Left lung (tissue), 10 donors: Measurements from ENCODE around the gene TTC39A. TPM values are rescaled to one million over a fixed set of nuclear protein-coding genes. Genes with fewer than 3 reads are reported as not detected.

ENCODE experiments used
- ATAC-seq: fragments of 200-7000 bp; cut with Tn5 transposase; one replicate; pipeline ENCODE4 v1.9.1; 2020; ENCODE audit warnings: moderate library complexity
- DNase-seq, 4 donors: peaks; one replicate each; pipeline ENCODE4 v3.0.0-alpha.2; 2013 to 2020
- H3K27ac ChIP-seq, 2 donors: fragments of 200-600 bp; sonication (generic) in 1 of 2; one replicate each; pipeline versions ENCODE4 v1.5.0 to v1.8.0; 2020 to 2021
- H3K27me3 ChIP-seq, 2 donors: fragments of 200-600 bp; sonication (generic) in 1 of 2; one replicate each; pipeline versions ENCODE4 v1.5.0 to v1.8.0; 2020 to 2021
- H3K36me3 ChIP-seq, 2 donors: fragments of 200-600 bp; sonication (generic) in 1 of 2; one replicate each; pipeline versions ENCODE4 v1.5.0 to v1.8.0; 2020 to 2021
- H3K4me1 ChIP-seq, 2 donors: fragments of 200-600 bp; one replicate each; pipeline ENCODE4 v1.8.0; 2021
- H3K4me3 ChIP-seq, 2 donors: fragments of 200-600 bp; sonication (generic) in 1 of 2; one replicate each; pipeline versions ENCODE4 v1.5.0 to v1.8.0; 2020 to 2021; ENCODE audit warnings: mild to moderate bottlenecking in 1 of 2
- H3K9me3 ChIP-seq, 2 donors: fragments of 200-600 bp; sonication (generic) in 1 of 2; one replicate each; pipeline versions ENCODE4 v1.5.0 to v1.8.0; 2020 to 2021
- CTCF ChIP-seq, 2 donors: fragments of 200-600 bp; sonication (generic) in 1 of 2; IDR thresholded peaks; one replicate each; pipeline versions ENCODE4 v1.5.0 to v1.8.0; 2021; ENCODE audit warnings: antibody characterized with exemption in 2 of 2
- intact Hi-C, 2 donors: fragments of 100-400 bp; cut with DNase I; formaldehyde crosslinking; loops; one replicate each; pipeline versions ENCODE4 v1.11.2 to v1.14.2; 2022
- polyA plus RNA-seq, 6 donors: library from polyadenylated mRNA; unstranded; fragments of 120-200 nt; gene quantifications; one replicate each; pipeline ENCODE4 v1.2.1, GENCODE V29; 2013; ENCODE audit not compliant: insufficient read length in 6 of 6
- total RNA-seq, 2 donors: library from RNA; stranded (reverse); fragmentation: NEBNext Ultra II Directional; extraction: Animal tissue kit (Norgen Biotek cat#: 25700); gene quantifications; one replicate each; pipeline ENCODE4 v1.2.1, GENCODE V29; 2021
- donor health status: DM: no; HTN: yes; CAD: no.
- donor health status: DM: no; HTN: no; CAD: no.

The TTC39A gene
- total and polyA plus RNA-seq, 8 donors = 8.0 to 44.6 (median 10.9) TPM

DNA sequence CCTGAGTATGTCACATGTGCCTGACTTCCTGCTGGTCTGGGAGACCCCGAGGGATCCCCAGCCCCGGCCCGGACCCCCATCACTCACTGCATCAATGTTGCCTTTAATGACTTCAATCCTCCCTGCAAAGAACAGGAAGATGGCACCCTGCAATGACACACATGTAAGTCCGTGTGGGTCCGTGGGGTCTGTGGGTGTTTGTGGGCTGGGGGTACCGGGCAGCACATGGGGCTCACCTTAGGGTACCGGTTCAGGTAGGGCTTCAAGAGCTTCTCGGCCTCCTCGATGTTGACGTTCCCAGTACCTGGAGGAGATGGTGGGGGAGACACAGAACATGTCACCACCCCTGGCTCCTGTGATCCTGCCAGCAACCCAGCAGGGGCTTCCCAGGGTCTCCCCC is 28.1 kb downstream of the TTC39A start:
- no peaks in the 10 kb centered on the region for H3K27me3 ChIP-seq
- H3K4me3 ChIP-seq = no peak overlapping the region
- H3K4me1 ChIP-seq = peaks cover 0 to 20% of the 10 kb centered on the region in 2 donors
- H3K36me3 ChIP-seq = no peaks in the 10 kb centered on the region
- no peak for ATAC-seq
- no peak for TF ChIP-seq CTCF (IDR thresholded peaks at IDR 0.05)
- intact Hi-C loops = no loop called here
- H3K27ac ChIP-seq = no peak overlapping the region
- no peak for DNase-seq
- H3K9me3 ChIP-seq = no peaks in the 10 kb centered on the region

DNA sequence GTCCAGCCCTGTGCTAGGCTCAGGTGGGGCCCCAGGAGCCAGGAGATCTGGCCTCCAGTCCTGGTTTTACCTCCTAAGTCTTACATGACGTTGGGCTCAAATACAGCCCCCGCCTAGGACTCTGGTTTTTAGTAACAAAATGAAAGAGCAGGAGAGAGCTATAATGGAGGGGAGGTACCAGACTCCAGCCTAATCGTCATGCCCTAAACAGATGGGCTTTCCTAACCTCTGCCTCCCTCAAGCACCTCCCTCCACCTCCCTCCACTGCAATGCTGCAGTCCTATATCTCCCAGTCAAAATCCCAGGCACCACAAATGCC is 28.6 kb downstream of the TTC39A start:
- Histone ChIP-seq H3K4me1 (peaks cover 0 to 24% of the 10 kb centered on the region in 2 donors), H3K27me3 (no peaks in the 10 kb centered on the region), H3K9me3 (no peaks in the 10 kb centered on the region), H3K27ac (no peak overlapping the region), H3K36me3 (no peaks in the 10 kb centered on the region), H3K4me3 (no peak overlapping the region)
- intact Hi-C loops = no loop called here
- DNase-seq (no peak), ATAC-seq (no peak)
- TF ChIP-seq CTCF (IDR thresholded peaks at IDR 0.05) = no peak

DNA sequence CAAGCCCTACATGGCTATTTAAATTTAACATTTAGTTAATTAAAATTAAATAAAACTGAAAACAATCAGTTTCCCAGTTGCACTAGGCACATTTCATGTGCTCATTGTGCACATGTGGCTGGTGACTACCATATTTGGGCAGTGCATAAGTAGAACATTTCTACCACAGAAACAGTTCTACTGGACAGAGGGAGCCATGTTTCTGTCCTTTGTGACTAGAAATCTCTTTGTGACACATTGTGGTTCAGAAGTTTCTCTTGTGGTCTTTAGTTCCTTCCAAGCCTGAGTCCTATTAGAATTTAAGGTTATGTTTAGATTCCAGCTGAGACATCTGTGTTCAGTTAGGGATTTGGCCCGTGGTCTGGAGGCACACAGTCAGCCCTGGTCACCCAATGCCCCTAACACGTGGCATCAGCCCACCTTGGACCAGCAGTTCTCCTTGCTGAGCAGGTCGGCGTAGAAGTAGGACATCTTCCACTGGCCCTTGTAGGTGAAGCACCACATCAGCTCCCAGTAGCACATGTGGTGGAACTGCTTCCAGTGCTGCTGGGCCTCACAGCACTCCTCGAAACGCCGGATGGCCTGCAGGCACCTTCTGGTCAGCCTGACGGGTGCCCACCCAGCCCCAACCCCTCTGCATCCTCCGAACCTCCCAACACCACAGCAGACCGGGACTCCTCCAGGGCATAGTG is 29.1 kb downstream of the TTC39A start:
- Histone ChIP-seq H3K4me3 (no peak overlapping the region), H3K9me3 (no peaks in the 10 kb centered on the region), H3K27me3 (no peaks in the 10 kb centered on the region), H3K4me1 (peaks cover 3 to 29% of the 10 kb centered on the region in 2 donors), H3K36me3 (no peaks in the 10 kb centered on the region), H3K27ac (no peak overlapping the region)
- no peak for TF ChIP-seq CTCF (IDR thresholded peaks at IDR 0.05)
- intact Hi-C loops = no loop called here
- ATAC-seq (no peak), DNase-seq (no peak)

GRCh38 chr1:51299981-51300670 is 30.2 kb downstream of the TTC39A start:
- no peak for TF ChIP-seq CTCF (IDR thresholded peaks at IDR 0.05)
- intact Hi-C loops = no loop called here
- DNase-seq = no peak

GRCh38 chr1:51299185-51299885 is 31.0 kb downstream of the TTC39A start:
- ATAC-seq (no peak), DNase-seq (no peak)
- H3K27ac ChIP-seq = no peak overlapping the region
- peaks cover 3 to 29% of the 10 kb centered on the region in 2 donors for H3K4me1 ChIP-seq
- H3K4me3 ChIP-seq = no peak overlapping the region
- H3K36me3 ChIP-seq = no peaks in the 10 kb centered on the region
- intact Hi-C loops = no loop called here
- H3K9me3 ChIP-seq = no peaks in the 10 kb centered on the region
- no peaks in the 10 kb centered on the region for H3K27me3 ChIP-seq
- no peak for TF ChIP-seq CTCF (IDR thresholded peaks at IDR 0.05)

More at GRCh38 chr1:51299981-51300670, 30.2 kb downstream of the TTC39A start:
- H3K4me1 ChIP-seq = peaks cover 3 to 30% of the 10 kb centered on the region in 2 donors
- H3K4me3 ChIP-seq = no peak overlapping the region
- no peaks in the 10 kb centered on the region for H3K9me3 ChIP-seq
- H3K36me3 ChIP-seq = no peaks in the 10 kb centered on the region
- no peak overlapping the region for H3K27ac ChIP-seq
- ATAC-seq = no peak
- no peaks in the 10 kb centered on the region for H3K27me3 ChIP-seq
